HepG2 (cell line): ENCODE data around the gene LDLRAD4. TPM values are rescaled to one million over a fixed set of nuclear protein-coding genes. Genes with fewer than 3 reads are reported as not detected.

Source experiments
- ATAC-seq: fragments of 200-7000 bp; cut with Tn5 transposase; 3 replicates; pipeline ENCODE4 v1.9.1; 2020; ENCODE audit warnings: mild to moderate bottlenecking, moderate library complexity
- BruUV-seq: library from RNA; stranded (reverse); fragments of 400-500 nt; replicated peaks from 2 replicates; lab custom pipeline; 2021; lab: Mats Ljungman, UMichigan
- CTCF ChIA-PET: fragments of 300-600 bp; formaldehyde crosslinking; extraction: SDS; loops from one replicate; lab custom pipeline; 2021; ENCODE audit warnings: low total read pairs, inconsistent platforms, low intra/inter-chr PET ratio; lab: Yijun Ruan, JAX
- POLR2A ChIA-PET: fragments of 350-600 bp; sonication (Branson Sonifier 250); formaldehyde crosslinking; loops from one replicate; lab custom pipeline; 2020; ENCODE audit warnings: antibody characterized with exemption, inconsistent platforms; lab: Yijun Ruan, JAX
- DNase-seq: peaks from one replicate; pipeline ENCODE4 v3.0.0-alpha.2; 2015; ENCODE audit warnings: low spot score
- FAIRE-seq: peaks from 3 replicates; lab custom pipeline; 2011; peaks lifted over from hg19 to GRCh38; lab: Jason Lieb, UNC
- H2AFZ ChIP-seq: one replicate; pipeline ENCODE4 v1.6.1; 2011; ENCODE audit warnings: low read length, inconsistent platforms
- H3K27ac ChIP-seq: fragments of 300-600 bp; 3 replicates; pipeline ENCODE4 v1.8.0; 2011; ENCODE audit warnings: mixed run types, mild to moderate bottlenecking, mixed read lengths, low read length, inconsistent platforms; ENCODE audit not compliant: insufficient read depth; ENCODE audit errors: extremely low read length
- H3K27me3 ChIP-seq, 2 experiments: fragments of 200-600 bp in 1 of 2; 2 replicates in 1 of 2; 3 replicates in 1 of 2; pipeline versions ENCODE4 v1.6.0 to v1.8.0; 2011; ENCODE audit warnings: low read length in 2 of 2, mild to moderate bottlenecking in 2 of 2, moderate library complexity in 2 of 2, inconsistent platforms in 1 of 2; ENCODE audit not compliant: insufficient read depth in 2 of 2, control insufficient read depth in 1 of 2
- H3K36me3 ChIP-seq, 2 experiments: fragments of 200-600 bp in 1 of 2; replicated peaks in 1 of 2; 2 replicates in 1 of 2; 3 replicates in 1 of 2; pipeline versions ENCODE4 v1.5.1 to v1.8.0; 2011; ENCODE audit warnings: low read length in 2 of 2, inconsistent platforms in 1 of 2; ENCODE audit not compliant: insufficient read depth in 2 of 2, control insufficient read depth in 1 of 2
- H3K4me1 ChIP-seq: 2 replicates; pipeline ENCODE4 v1.5.1; 2012; ENCODE audit warnings: low read length, inconsistent platforms; ENCODE audit not compliant: insufficient read depth
- H3K4me2 ChIP-seq: 2 replicates; pipeline ENCODE4 v1.6.0; 2011; ENCODE audit warnings: low read depth, low read length, inconsistent platforms
- H3K4me3 ChIP-seq, 3 experiments: fragments of 200-600 bp in 1 of 3; sonication (generic), shearing (Covaris generic) in 1 of 3; replicated peaks in 1 of 3; 2 replicates each; pipeline ENCODE4 v1.5.1; 2011 to 2016; ENCODE audit warnings: low read length in 3 of 3, inconsistent platforms in 2 of 3, low read depth in 2 of 3, mild to moderate bottlenecking in 2 of 3, control low read depth in 1 of 3, mixed read lengths in 1 of 3; ENCODE audit not compliant: insufficient read depth in 1 of 3
- H3K79me2 ChIP-seq: one replicate; pipeline ENCODE4 v1.6.1; 2011; ENCODE audit warnings: low read length, inconsistent platforms; ENCODE audit not compliant: insufficient read depth
- H3K9ac ChIP-seq: 2 replicates; pipeline ENCODE4 v1.6.0; 2011; ENCODE audit warnings: mild to moderate bottlenecking, low read depth, low read length, inconsistent platforms; ENCODE audit not compliant: insufficient read depth
- H3K9me3 ChIP-seq: 2 replicates; pipeline ENCODE4 v1.5.1; 2012; ENCODE audit warnings: mild to moderate bottlenecking, low read length
- H4K20me1 ChIP-seq: 2 replicates; pipeline ENCODE4 v1.6.0; 2011; ENCODE audit warnings: inconsistent platforms, mild to moderate bottlenecking, low read length, moderate library complexity; ENCODE audit not compliant: insufficient read depth
- ATF7-NPFF ChIP-seq: sonication (generic); formaldehyde crosslinking; IDR thresholded peaks from 2 replicates; pipeline ENCODE4 v1.8.1; 2023; ENCODE audit warnings: mild to moderate bottlenecking, low read depth, missing genetic modification reagents, moderate library complexity
- HDAC1 ChIP-seq: sonication (generic); formaldehyde crosslinking; IDR thresholded peaks from 2 replicates; pipeline ENCODE4 v1.5.1; 2020; ENCODE audit warnings: mild to moderate bottlenecking, missing genetic modification reagents
- KAT8 ChIP-seq: IDR thresholded peaks from 2 replicates; pipeline ENCODE4 v1.6.1; 2016; ENCODE audit warnings: missing genetic modification reagents, missing compliant biosample characterization
- SMARCE1 ChIP-seq: fragments of 450-650 bp; IDR thresholded peaks from 2 replicates; pipeline ENCODE4 v1.6.1; 2017; ENCODE audit warnings: borderline replicate concordance
- SUZ12 ChIP-seq: fragments of 150-350 bp; IDR thresholded peaks from 2 replicates; pipeline ENCODE4 v1.6.1; 2014; ENCODE audit warnings: low read depth, low read length
- TAF1 ChIP-seq: sonication (generic); formaldehyde crosslinking; IDR thresholded peaks from 2 replicates; pipeline ENCODE4 v1.4.0; 2020; ENCODE audit warnings: missing genetic modification reagents
- ZFP37 ChIP-seq: sonication (generic); formaldehyde crosslinking; IDR thresholded peaks from 2 replicates; pipeline ENCODE4 v1.4.0; 2020; ENCODE audit warnings: missing genetic modification reagents, borderline replicate concordance
- ZNF160 ChIP-seq: sonication (generic); formaldehyde crosslinking; IDR thresholded peaks from 2 replicates; pipeline ENCODE4 v1.8.0; 2022; ENCODE audit warnings: mild to moderate bottlenecking, inconsistent platforms, missing genetic modification reagents
- ZNF468 ChIP-seq: sonication (generic); formaldehyde crosslinking; IDR thresholded peaks from 2 replicates; pipeline ENCODE4 v1.8.0; 2022; ENCODE audit warnings: mild to moderate bottlenecking, moderate library complexity, missing genetic modification reagents
- ZNF772 ChIP-seq: sonication (generic); formaldehyde crosslinking; IDR thresholded peaks from 2 replicates; pipeline ENCODE4 v1.5.0; 2020; ENCODE audit warnings: mild to moderate bottlenecking, missing genetic modification reagents
- WGBS: methylation state at CpG from one replicate; pipeline ENCODE4 v1.1.6; 2017; ENCODE audit warnings: low lambda C conversion rate; 5-methylcytosine and 5-hydroxymethylcytosine counted together
- in situ Hi-C: cut with HindIII; loops from 2 replicates; pipeline ENCODE4 v1.10.0; 2017; ENCODE audit warnings: low pct_unique_long_range_greater_than_20kb; ENCODE audit not compliant: extremely low pct_ligation_motif_present
- intact Hi-C: fragments of 100-400 bp; cut with micrococcal nuclease; formaldehyde crosslinking; loops from one replicate; pipeline ENCODE4 v1.10.0; 2022; ENCODE audit not compliant: unreplicated experiment
- polyA plus RNA-seq, 8 experiments: library from polyadenylated mRNA; depleted of rRNA in 3 of 8; stranded (reverse) in 7 of 8; unstranded in 1 of 8; fragments of >200 nt; fragmentation: Illumina TruSeq in 4 of 8; extraction: Trizol in 4 of 8; gene quantifications; 2 replicates each; pipeline versions ENCODE4 v1.2.1 to v1.2.3, GENCODE V29; 2011 to 2016; ENCODE audit warnings: low read depth in 4 of 8, missing spikeins in 1 of 8, mixed read lengths in 1 of 8; ENCODE audit not compliant: insufficient read depth in 1 of 8
- total RNA-seq, 5 experiments: library from RNA; depleted of rRNA; stranded (reverse); fragments of >200 nt; fragmentation: Illumina TruSeq; extraction: Trizol; gene quantifications; 2 replicates each; pipeline ENCODE4 v1.2.3, GENCODE V29; 2016; ENCODE audit warnings: low read depth in 1 of 5

Gene LDLRAD4
- total and polyA plus RNA-seq, 2 of the 13 experiments (the other 11 are each of a cell fraction or from before 2014, with no cell fraction given): 13.6 to 20.9 TPM

GRCh38 chr18:13412901-13413300 lies 194.3 kb downstream of the LDLRAD4 start:
- WGBS: 89% methylated on average over 8 of the region's 8 CpGs
- POLR2A ChIA-PET: no interaction called here
- DNase-seq: no peak
- TF ChIP-seq ZFP37 (CRISPR knock-in tag) (no peak), SMARCE1 (no peak), TAF1 (no peak), KAT8 (CRISPR knock-in tag) (no peak), ATF7-NPFF (CRISPR knock-in tag) (no peak), HDAC1 (CRISPR knock-in tag) (no peak)
- TF ChIP-seq, all 625 proteins: peak for 0
- no peak for ATAC-seq
- Histone ChIP-seq H3K27ac (no peak overlapping the region), H4K20me1 (no peaks in the 10 kb centered on the region), H3K9me3 (no peaks in the 10 kb centered on the region), H3K4me2 (no peak overlapping the region), H3K4me1 (peaks cover 33% of the 10 kb centered on the region), H3K79me2 (no peaks in the 10 kb centered on the region), H3K4me3 (no peak overlapping the region), H3K36me3 (no peaks in the 10 kb centered on the region), H2AFZ (no peak overlapping the region), H3K9ac (no peak overlapping the region), H3K27me3 (no peaks in the 10 kb centered on the region)
- intact Hi-C loops: no loop called here
- CTCF ChIA-PET: no interaction called here
- no TSS peak for BruUV-seq
- in situ Hi-C loops: no loop called here
- no peak for FAIRE-seq

GRCh38 chr18:13414102-13414501 lies 195.5 kb downstream of the LDLRAD4 start:
- FAIRE-seq: no peak
- no peaks in the 10 kb centered on the region for H3K9me3 ChIP-seq
- no peak for ATAC-seq
- WGBS: no CpG with 5 or more reads among the region's 2 CpGs
- H3K4me1 ChIP-seq: peaks cover 37% of the 10 kb centered on the region
- no peaks in the 10 kb centered on the region for H3K36me3 ChIP-seq
- no peak overlapping the region for H2AFZ ChIP-seq
- no peak overlapping the region for H3K4me3 ChIP-seq
- H3K27me3 ChIP-seq: no peaks in the 10 kb centered on the region
- intact Hi-C loops (no loop called here), in situ Hi-C loops (no loop called here)
- POLR2A ChIA-PET: no interaction called here
- no peak for DNase-seq
- H3K9ac ChIP-seq: no peak overlapping the region
- CTCF ChIA-PET: no interaction called here
- H3K27ac ChIP-seq: no peak overlapping the region
- H3K4me2 ChIP-seq: no peak overlapping the region
- BruUV-seq: no TSS peak
- no peaks in the 10 kb centered on the region for H4K20me1 ChIP-seq
- TF ChIP-seq SUZ12 (no peak), ZNF468 (CRISPR knock-in tag) (no peak), ZNF772 (CRISPR knock-in tag) (no peak), ZNF160 (CRISPR knock-in tag) (no peak)
- H3K79me2 ChIP-seq: no peaks in the 10 kb centered on the region
